Spleen (tissue), 11 donors: ENCODE measurements around the gene PPARA. TPM values are rescaled to one million over a fixed set of nuclear protein-coding genes. Genes with fewer than 3 reads are reported as not detected.

Source experiments
- DNase-seq: peaks from one replicate; pipeline ENCODE4 v3.0.0-alpha.2; 2020
- H3K27ac ChIP-seq, 8 donors: fragments of 200-600 bp; sonication (generic) in 7 of 8; 1 replicate in 4 of 8; 2 replicates in 4 of 8; pipeline versions ENCODE4 v1.5.0 to v1.8.0; 2016 to 2021; ENCODE audit warnings: inconsistent platforms in 4 of 8, mild to moderate bottlenecking in 4 of 8, moderate library complexity in 1 of 8
- H3K27me3 ChIP-seq, 7 donors: fragments of 200-600 bp; sonication (generic) in 6 of 7; replicated peaks in 1 of 7; 1 replicate in 4 of 7; 2 replicates in 3 of 7; pipeline versions ENCODE4 v1.5.0 to v1.8.0; 2016 to 2021; ENCODE audit warnings: inconsistent platforms in 3 of 7, mild to moderate bottlenecking in 1 of 7
- H3K36me3 ChIP-seq, 6 donors: fragments of 200-600 bp; sonication (generic) in 5 of 6; 1 replicate in 4 of 6; 2 replicates in 2 of 6; pipeline versions ENCODE4 v1.5.0 to v1.8.0; 2016 to 2021; ENCODE audit warnings: inconsistent platforms in 2 of 6
- H3K4me1 ChIP-seq, 6 donors: fragments of 200-600 bp; sonication (generic) in 5 of 6; 1 replicate in 3 of 6; 2 replicates in 3 of 6; pipeline versions ENCODE4 v1.5.0 to v1.8.0; 2016 to 2021; ENCODE audit warnings: inconsistent platforms in 3 of 6
- H3K4me3 ChIP-seq, 8 donors: fragments of 200-600 bp; sonication (generic) in 7 of 8; 1 replicate in 4 of 8; 2 replicates in 4 of 8; pipeline versions ENCODE4 v1.5.0 to v1.8.0; 2016 to 2021; ENCODE audit warnings: inconsistent platforms in 4 of 8, mild to moderate bottlenecking in 4 of 8, moderate library complexity in 2 of 8
- H3K9me3 ChIP-seq, 8 donors: fragments of 200-600 bp; sonication (generic) in 7 of 8; 1 replicate in 4 of 8; 2 replicates in 4 of 8; pipeline versions ENCODE4 v1.5.0 to v1.8.0; 2016 to 2021; ENCODE audit warnings: inconsistent platforms in 4 of 8
- POLR2A ChIP-seq, 3 donors: fragments of 450-650 bp; IDR thresholded peaks; one replicate each; pipeline ENCODE4 v1.5.1; 2017; ENCODE audit warnings: antibody characterized with exemption in 3 of 3, mild to moderate bottlenecking in 1 of 3
- POLR2AphosphoS5 ChIP-seq, 3 donors: sonication (generic); formaldehyde crosslinking; IDR thresholded peaks; one replicate each; pipeline ENCODE4 v1.5.1; 2017; ENCODE audit warnings: antibody characterized with exemption in 3 of 3
- WGBS, 5 donors: extraction: QIAGEN DNeasy Blood & Tissue Kit in 3 of 5; methylation state at CpG; one replicate each; pipeline versions ENCODE4 v1.1.5 to v1.1.7; 2013 to 2018; 5-methylcytosine and 5-hydroxymethylcytosine counted together
- intact Hi-C: fragments of 100-400 bp; cut with DNase I; formaldehyde crosslinking; loops from one replicate; pipeline ENCODE4 v1.15.0; 2023; ENCODE audit warnings: low total_unique reads
- polyA plus RNA-seq, 3 donors: library from polyadenylated mRNA; stranded (reverse); fragments of 200-250 nt; gene quantifications; one replicate each; pipeline ENCODE4 v1.2.1, GENCODE V29; 2013
- total RNA-seq, 7 donors: library from RNA; depleted of rRNA in 3 of 7; stranded (reverse); fragments of >200 nt in 3 of 7; fragmentation: NEBNext Ultra II Directional in 4 of 7; extraction: Animal tissue kit (Norgen Biotek cat#: 25700) in 4 of 7; gene quantifications; one replicate each; pipeline versions ENCODE4 v1.1.0 to v1.2.1, GENCODE V29; 2016 to 2021
- TF ChIP-seq, protein P1 (sequence below), 11 experiments: fragments of 200-600 bp in 7 of 11; fragments of 450-650 bp in 4 of 11; sonication (generic) in 4 of 11; IDR thresholded peaks in 8 of 11; conservative IDR thresholded peaks in 3 of 11; 1 replicate in 7 of 11; 2 replicates in 4 of 11; pipeline versions ENCODE4 v1.4.0 to v1.8.0; 2016 to 2021; ENCODE audit warnings: antibody characterized with exemption in 11 of 11, inconsistent platforms in 4 of 11, mild to moderate bottlenecking in 1 of 11
- donor health status: healthy with polysubstance abuse.
- donor health status: DM: no; HTN: no; CAD: no; lungs with moderate emphysema.
- donor health status: DM: no; HTN: no; CAD: no.
- donor health status: Bipolar disorder and iron deficiency.
- donor health status: healthy.
- donor health status: DM: no; HTN: no; CAD: no.
- donor health status: DM: yes; HTN: yes; CAD: no.

PPARA gene
- total and polyA plus RNA-seq, 10 donors = 2.0 to 40.9 (median 22.6) TPM

GRCh38 chr22:46134111-46134705 is 16.1 kb upstream of the PPARA start:
- Histone ChIP-seq H3K4me3 (no peak overlapping the region), H3K9me3 (no peaks in the 10 kb centered on the region), H3K36me3 (no peaks in the 10 kb centered on the region), H3K27me3 (no peaks in the 10 kb centered on the region), H3K27ac (no peak overlapping the region), H3K4me1 (peaks cover 11 to 22% (median 16%) of the 10 kb centered on the region in 6 donors)
- intact Hi-C loops = no loop called here
- TF ChIP-seq, protein P1, sequence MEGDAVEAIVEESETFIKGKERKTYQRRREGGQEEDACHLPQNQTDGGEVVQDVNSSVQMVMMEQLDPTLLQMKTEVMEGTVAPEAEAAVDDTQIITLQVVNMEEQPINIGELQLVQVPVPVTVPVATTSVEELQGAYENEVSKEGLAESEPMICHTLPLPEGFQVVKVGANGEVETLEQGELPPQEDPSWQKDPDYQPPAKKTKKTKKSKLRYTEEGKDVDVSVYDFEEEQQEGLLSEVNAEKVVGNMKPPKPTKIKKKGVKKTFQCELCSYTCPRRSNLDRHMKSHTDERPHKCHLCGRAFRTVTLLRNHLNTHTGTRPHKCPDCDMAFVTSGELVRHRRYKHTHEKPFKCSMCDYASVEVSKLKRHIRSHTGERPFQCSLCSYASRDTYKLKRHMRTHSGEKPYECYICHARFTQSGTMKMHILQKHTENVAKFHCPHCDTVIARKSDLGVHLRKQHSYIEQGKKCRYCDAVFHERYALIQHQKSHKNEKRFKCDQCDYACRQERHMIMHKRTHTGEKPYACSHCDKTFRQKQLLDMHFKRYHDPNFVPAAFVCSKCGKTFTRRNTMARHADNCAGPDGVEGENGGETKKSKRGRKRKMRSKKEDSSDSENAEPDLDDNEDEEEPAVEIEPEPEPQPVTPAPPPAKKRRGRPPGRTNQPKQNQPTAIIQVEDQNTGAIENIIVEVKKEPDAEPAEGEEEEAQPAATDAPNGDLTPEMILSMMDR (IDR thresholded peaks at IDR 0.05 in 8 of 11, conservative IDR thresholded peaks at IDR 0.05 in 3 of 11) = no peak
- no peak for TF ChIP-seq POLR2A (IDR thresholded peaks at IDR 0.05)
- no peak for TF ChIP-seq POLR2AphosphoS5 (IDR thresholded peaks at IDR 0.05)
- DNase-seq = no peak
- 90 to 96% (median 92%) methylated on average over 15 of the region's 15 CpGs for WGBS, 5 donors

DNA sequence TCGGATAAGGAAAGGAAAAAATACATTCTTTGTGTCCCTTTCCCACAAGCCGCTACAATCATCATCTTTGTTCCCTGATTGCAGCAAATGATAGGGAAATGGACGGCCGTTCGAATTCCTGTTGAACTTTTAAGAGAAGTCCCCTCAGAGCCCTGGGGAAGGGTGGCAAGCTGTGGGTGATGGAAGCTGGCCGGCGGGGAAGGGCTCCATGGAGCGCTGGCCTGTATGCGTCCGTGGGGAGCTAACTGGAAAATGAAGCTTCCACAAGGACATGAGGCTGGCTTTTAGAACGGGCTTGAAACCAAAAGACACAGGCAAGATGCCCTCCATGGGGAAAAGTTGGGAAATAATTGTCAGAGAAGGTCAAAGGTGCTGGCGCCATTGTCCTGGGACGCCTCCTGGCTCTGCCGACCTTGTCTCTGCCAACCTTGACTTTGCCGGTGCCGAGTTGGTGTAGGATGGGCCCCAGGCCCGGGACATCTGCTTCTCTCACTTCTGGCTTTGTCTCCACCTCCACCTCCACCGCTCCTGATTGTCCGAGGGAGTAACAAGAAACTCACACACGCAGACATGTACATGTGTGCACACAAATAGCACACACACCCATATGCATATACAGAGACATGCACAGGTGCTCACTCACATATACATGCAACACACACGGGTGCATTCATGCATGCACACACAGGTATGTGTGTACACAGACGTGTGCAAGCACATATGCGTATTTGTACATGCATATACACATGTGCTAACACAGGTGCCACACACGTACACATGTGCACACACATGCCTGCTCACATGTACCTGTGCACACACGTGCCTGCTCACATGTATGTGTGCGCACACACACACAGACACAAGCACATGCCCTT is 14.5 kb upstream of the PPARA start:
- WGBS, 5 donors = 87 to 89% (median 87%) methylated on average over 26 of the region's 26 CpGs
- H3K27me3 ChIP-seq = no peaks in the 10 kb centered on the region
- no peak overlapping the region for H3K4me3 ChIP-seq
- H3K4me1 ChIP-seq = peaks cover 0 to 6% (median 1%) of the 10 kb centered on the region in 6 donors
- no peaks in the 10 kb centered on the region for H3K9me3 ChIP-seq
- H3K27ac ChIP-seq = no peak overlapping the region
- intact Hi-C loops = no loop called here
- H3K36me3 ChIP-seq = no peaks in the 10 kb centered on the region
- DNase-seq = peak; percentile 56
- TF ChIP-seq, protein P1 (IDR thresholded peaks at IDR 0.05 in 8 of 11, conservative IDR thresholded peaks at IDR 0.05 in 3 of 11) = no peak
- no peak for TF ChIP-seq POLR2AphosphoS5 (IDR thresholded peaks at IDR 0.05)

DNA sequence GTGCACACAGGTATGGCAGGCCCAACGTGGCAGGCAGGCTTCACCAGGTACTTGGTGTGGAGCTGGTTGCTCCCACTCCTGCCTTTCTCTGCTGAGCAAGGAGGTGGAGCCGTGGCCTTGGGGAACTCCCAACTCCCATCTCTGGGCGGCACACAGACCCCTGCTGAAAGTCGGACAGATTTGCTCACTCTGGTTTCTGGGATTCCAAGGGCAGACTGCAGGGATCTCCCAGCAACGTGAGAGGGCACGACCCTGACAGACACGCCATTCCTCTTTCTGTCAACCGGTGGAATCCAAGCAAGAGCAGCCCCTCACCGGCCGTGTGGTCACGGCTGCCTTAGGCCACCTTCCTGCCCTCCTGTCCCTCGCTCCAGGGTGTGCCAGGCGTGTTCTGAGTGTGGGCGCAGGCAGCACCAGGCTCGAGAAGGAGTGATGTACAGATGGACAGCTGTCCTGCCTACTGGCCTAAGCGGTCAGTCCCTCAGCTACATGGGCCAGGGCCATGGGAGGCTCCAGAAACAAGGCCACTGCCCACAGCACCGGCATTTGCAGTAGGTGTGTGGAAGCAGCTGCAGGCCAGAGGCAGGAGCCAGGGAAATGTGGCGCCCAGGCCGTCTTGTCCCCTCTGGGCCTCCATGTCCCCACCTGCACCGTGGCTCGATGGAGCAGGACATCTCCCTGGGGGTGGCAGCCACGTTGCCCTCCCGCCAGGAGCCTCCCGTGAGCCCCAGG is 13.7 kb upstream of the PPARA start:
- WGBS, 5 donors = 82 to 88% (median 84%) methylated on average over 15 to 24 of the region's 24 CpGs
- Histone ChIP-seq H3K4me1 (peaks cover 0 to 3% (median 0%) of the 10 kb centered on the region in 6 donors), H3K27ac (peak overlapping the region in 1 of 8 donors; percentile 21), H3K27me3 (no peaks in the 10 kb centered on the region), H3K36me3 (no peaks in the 10 kb centered on the region), H3K4me3 (no peak overlapping the region), H3K9me3 (no peaks in the 10 kb centered on the region)
- intact Hi-C loops = no loop called here
- TF ChIP-seq POLR2AphosphoS5 (IDR thresholded peaks at IDR 0.05) = no peak
- TF ChIP-seq, protein P1 (IDR thresholded peaks at IDR 0.05 in 8 of 11, conservative IDR thresholded peaks at IDR 0.05 in 3 of 11) = no peak
- no peak for TF ChIP-seq POLR2A (IDR thresholded peaks at IDR 0.05)
- peak; percentile 71 for DNase-seq
